Ecto neural progenitor cell (in vitro differentiated cells): Measurements from ENCODE around the gene AGAP5.
"Not testable (repeated sequence)": the region's sequence is repeated elsewhere in the genome, so short reads cannot be mapped to it uniquely, and the experiment has no call there.

Source experiments
- DNase-seq: peaks from one replicate; pipeline ENCODE4 v3.0.0-alpha.2; 2018; ENCODE audit warnings: low spot score

AGAP5 gene

DNA sequence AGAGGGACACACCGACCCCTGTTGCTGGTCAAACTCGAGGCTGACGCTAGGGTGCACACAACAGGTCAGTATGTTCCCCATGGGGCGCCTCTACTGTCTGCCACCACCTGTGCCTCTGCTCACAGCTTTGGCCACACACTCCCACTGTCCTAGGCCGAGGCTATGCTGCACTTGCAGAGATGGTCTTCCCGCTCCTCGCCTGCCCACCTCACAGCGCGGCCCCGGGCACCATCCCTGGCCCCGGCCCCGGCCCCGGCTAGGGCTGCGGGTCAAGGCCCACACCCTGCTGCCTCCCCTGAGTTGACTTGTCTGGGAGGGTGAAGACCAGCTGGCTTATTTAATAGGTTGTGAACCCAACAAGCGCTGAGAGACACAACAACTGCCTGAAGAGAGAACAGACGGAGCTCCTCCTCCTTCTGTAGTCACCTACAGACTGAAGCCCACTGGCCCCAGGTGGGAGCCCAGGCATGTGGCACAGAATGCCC, at the start of gene AGAP5:
TSS of gene AGAP5 (minus strand) at position 435 of the 485 bp plus-strand sequence. CDS start at position 81, 354 bp downstream.
- not testable (repeated sequence) for DNase-seq

- DNase-seq, result no peak
Measured at GRCh38 chr10:73746721-73747120, 48.8 kb upstream of the AGAP5 start.

GRCh38 chr10:73744664-73744975, 46.7 kb upstream of the AGAP5 start:
- DNase-seq, result no peak

DNA sequence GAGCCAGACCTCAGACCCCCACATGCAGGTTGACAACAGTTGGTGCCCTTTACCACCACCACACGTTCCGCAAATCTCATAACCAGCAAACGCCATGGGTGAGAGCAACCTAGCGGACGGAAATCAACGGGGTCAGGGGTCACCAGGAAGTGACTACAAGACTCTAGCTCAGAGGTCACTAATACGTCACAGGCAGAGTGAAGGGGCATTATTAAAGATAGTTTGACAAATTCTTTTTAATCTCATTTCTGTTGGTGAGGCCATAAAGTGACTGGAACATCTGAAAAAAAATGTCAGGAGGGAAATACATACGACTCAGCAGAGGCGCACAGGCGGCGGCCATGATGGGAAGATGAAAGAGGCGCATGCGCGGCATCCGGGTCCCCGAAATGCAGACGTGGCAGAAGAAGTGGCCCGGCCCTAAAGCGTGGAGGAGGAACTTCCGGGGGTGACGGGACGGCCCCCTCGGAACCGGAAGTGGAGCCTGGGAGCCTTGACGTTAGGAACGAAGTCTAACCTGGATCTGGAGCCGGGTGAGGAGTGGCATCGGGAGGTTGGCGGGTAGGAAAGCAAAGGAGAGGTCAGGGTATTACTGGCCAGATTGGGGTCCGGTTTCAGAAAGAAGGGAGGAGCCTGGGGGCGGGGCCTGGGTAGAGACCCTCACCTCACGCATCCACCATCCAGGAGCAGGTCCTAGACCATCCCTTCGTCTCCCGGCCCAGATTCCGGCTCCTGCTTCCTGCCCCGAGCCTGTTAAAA, 46.2 kb upstream of the AGAP5 start, which contains the start of gene SEC24C:
TSS of gene SEC24C (plus strand) at position 468 of the 759 bp plus-strand sequence. CDS start 2,461 bp downstream, outside the sequence.
- peak; percentile 95 for DNase-seq

GRCh38 chr10:73743327-73743904, 45.5 kb upstream of the AGAP5 start:
- no peak for DNase-seq

- DNase-seq, result no peak
Measured at GRCh38 chr10:73742454-73742734, 44.5 kb upstream of the AGAP5 start.

- not testable (repeated sequence) for DNase-seq
Measured at GRCh38 chr10:73740501-73741254, 42.8 kb upstream of the AGAP5 start.

GRCh38 chr10:73734796-73735305, 36.9 kb upstream of the AGAP5 start:
- DNase-seq, result no peak

DNA sequence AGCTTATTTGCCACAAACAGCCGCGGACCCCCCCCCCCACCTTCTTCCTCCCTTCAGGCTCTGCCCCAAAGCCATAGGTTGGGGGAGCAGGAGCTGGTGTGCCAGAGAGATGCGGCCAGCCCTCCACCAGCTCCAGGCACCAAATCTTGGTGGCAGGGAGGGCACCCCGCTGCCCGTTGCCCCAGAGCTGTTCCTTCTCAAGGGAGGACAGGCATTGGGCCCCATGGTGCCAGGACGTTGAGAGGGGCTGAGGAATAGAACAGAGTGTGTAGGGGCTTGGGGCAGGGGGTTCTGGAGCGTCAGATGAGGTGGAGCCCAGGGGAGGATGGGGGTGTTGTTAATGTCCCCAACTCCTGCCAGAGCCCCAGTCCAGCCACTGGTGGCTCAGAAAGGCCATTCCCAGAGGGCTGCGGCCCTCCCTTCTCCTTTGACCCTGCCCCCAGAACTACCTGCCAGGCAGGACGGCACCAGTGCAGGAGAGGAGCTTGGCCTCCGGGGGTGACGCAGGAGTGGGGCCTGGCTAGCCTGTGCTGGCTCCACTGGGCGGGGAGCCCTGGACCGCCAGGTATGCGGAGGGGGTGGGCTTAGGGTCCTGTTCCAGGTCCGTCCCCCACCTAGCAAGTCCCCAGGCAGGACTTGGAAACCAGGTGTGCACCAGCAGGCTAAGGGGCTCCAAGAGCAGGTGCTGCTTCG, 36.3 kb upstream of the AGAP5 start:
- no peak for DNase-seq

DNA sequence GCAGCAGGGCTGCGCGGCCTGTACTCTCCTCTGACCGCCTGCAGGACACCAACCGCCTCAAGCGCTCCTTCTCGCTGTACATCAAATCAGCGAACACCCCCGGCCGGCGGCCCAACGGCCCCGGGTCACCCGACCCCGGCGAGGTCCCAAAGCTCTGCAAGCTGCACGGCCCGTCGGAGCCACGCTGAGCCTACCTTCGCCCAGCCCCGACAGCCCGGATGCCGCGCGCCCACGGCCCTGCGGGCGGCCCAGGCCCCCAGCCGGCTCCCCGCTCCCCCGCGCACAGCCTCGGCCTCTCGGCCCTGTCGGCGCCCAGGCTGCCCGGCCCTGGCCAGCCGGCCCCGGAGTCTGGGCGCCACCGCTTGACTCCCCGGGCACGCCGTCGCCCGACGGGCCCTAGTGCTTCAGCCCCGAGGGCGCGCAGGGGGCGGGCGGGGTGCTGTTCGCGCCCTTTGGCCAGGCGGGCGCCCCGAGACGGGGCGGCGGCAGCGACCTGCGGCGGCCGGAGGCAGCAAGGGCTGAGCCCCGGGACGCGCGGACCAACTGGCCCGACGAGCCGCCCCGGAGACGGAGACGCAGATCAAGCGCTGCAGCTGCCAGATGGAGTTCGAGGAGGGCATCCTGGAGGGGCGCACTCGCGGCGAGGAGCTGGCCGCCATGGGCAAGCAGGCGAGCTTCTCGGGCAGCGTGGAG, 35.2 kb upstream of the AGAP5 start:
- no peak for DNase-seq

DNA sequence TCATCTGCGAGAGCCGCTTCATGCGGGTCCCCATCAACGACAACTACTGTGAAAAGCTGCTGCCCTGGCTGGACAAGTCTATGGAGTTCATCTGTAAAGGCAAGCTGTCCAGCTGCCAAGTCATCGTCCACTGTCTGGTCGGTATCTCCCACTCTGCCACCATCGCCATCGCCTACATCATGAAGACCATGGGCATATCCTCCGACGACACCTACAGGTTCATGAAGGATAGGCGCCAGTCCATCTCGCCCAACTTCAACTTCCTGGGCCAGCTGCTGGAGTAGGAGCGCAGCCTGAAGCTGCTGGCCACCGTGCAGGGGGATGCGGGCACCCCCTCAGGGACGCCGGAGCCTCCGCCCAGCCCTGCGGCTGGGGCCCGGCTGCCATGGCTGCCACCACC, 34.5 kb upstream of the AGAP5 start:
- DNase-seq, result no peak

GRCh38 chr10:73731588-73732375, 33.9 kb upstream of the AGAP5 start:
- DNase-seq, result no peak

GRCh38 chr10:73730153-73730906, 32.4 kb upstream of the AGAP5 start:
- DNase-seq, result peak; percentile 94

- not testable (repeated sequence) for DNase-seq
Measured at GRCh38 chr10:73729781-73730152, 31.9 kb upstream of the AGAP5 start.

GRCh38 chr10:73723516-73723915, 25.6 kb upstream of the AGAP5 start:
- no peak for DNase-seq

GRCh38 chr10:73720561-73720960, 22.7 kb upstream of the AGAP5 start:
- DNase-seq, result not testable (repeated sequence)

DNA sequence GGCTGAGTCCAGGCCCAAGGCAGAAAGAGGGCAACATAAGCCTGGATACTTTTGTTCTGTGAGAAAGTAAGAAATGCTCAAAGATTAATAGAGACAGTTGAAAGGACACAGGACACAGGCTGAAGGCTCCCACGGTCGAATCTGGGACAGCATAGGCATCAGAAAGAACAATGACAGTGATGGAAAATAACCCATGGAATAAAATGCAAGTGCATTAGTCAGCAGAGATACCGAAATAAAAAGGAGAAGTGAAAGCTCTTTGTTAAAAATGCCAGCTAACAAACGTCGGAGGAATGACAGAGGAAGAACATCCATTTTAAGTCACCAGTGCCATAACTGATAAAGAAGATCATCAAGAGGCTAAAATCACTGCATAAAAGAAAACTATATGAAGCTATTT, 19.6 kb upstream of the AGAP5 start:
- no peak for DNase-seq

GRCh38 chr10:73716251-73716650, 18.3 kb upstream of the AGAP5 start:
- DNase-seq, result no peak

- not testable (repeated sequence) for DNase-seq
Measured at GRCh38 chr10:73715179-73716156, 17.6 kb upstream of the AGAP5 start.
